Esophagus squamous epithelium (tissue), 4 donors: ENCODE results near the gene BARX2.

ENCODE experiments used
- POLR2A ChIP-seq, 4 donors: fragments of 450-650 bp; IDR thresholded peaks; one replicate each; pipeline ENCODE4 v1.6.1; 2017; ENCODE audit warnings: antibody characterized with exemption in 4 of 4, mild to moderate bottlenecking in 4 of 4, moderate library complexity in 3 of 4
- TF ChIP-seq, protein P1 (sequence below), 6 experiments: fragments of 450-650 bp in 4 of 6; fragments of 200-600 bp in 2 of 6; sonication (generic) in 2 of 6; IDR thresholded peaks; one replicate each; pipeline ENCODE4 v1.5.1; 2016 to 2019; ENCODE audit warnings: antibody characterized with exemption in 6 of 6, mild to moderate bottlenecking in 4 of 6, moderate library complexity in 4 of 6

- TF ChIP-seq, protein P1, sequence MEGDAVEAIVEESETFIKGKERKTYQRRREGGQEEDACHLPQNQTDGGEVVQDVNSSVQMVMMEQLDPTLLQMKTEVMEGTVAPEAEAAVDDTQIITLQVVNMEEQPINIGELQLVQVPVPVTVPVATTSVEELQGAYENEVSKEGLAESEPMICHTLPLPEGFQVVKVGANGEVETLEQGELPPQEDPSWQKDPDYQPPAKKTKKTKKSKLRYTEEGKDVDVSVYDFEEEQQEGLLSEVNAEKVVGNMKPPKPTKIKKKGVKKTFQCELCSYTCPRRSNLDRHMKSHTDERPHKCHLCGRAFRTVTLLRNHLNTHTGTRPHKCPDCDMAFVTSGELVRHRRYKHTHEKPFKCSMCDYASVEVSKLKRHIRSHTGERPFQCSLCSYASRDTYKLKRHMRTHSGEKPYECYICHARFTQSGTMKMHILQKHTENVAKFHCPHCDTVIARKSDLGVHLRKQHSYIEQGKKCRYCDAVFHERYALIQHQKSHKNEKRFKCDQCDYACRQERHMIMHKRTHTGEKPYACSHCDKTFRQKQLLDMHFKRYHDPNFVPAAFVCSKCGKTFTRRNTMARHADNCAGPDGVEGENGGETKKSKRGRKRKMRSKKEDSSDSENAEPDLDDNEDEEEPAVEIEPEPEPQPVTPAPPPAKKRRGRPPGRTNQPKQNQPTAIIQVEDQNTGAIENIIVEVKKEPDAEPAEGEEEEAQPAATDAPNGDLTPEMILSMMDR (IDR thresholded peaks at IDR 0.05): no peak
- TF ChIP-seq POLR2A (IDR thresholded peaks at IDR 0.05): no peak
These were observed 80.4 kb downstream of the BARX2 start for GRCh38 chr11:129455756-129456655.
